HL-60 (cell line): ENCODE results near the gene CC2D1B.

Experiments
- CTCF ChIP-seq: IDR thresholded peaks from one replicate; pipeline ENCODE4 v1.5.1; 2011; ENCODE audit warnings: low read length, control low read depth, inconsistent platforms; ENCODE audit not compliant: insufficient read depth
- SPI1 ChIP-seq: IDR thresholded peaks from 2 replicates; pipeline ENCODE4 v1.6.1; 2012; ENCODE audit warnings: low read depth, mild to moderate bottlenecking, borderline replicate concordance

- TF ChIP-seq SPI1 (no peak), CTCF (no peak)
Observed at GRCh38 chr1:52385376-52385775, 19.4 kb upstream of the CC2D1B start.
